ENCODE results near the gene ABCA2. TPM values are rescaled to one million over a fixed set of nuclear protein-coding genes. Genes with fewer than 3 reads are reported as not detected.

Gene ABCA2
- total RNA-seq, 4 donors from 2014 or later: 18.2 to 27.6 (median 23.7) TPM

- no peak for TF ChIP-seq CTCF (IDR thresholded peaks at IDR 0.05)
- TF ChIP-seq POLR2A (IDR thresholded peaks at IDR 0.05): no peak
- H3K4me3 ChIP-seq (ENCODE audit: low read depth, poor library complexity, severe bottlenecking): no peak overlapping the region
- intact Hi-C loops (cut with DNase I; ENCODE audit: low total_unique reads): no loop called here
- no peak for DNase-seq (ENCODE audit: low spot score in 2 of 2)
- 78 to 83% methylated on average over 11 to 15 of the region's 15 CpGs for WGBS, 2 donors
These were observed 64.7 kb downstream of the ABCA2 start for GRCh38 chr9:136963341-136963740.

GRCh38 chr9:136962701-136963248 lies 65.3 kb downstream of the ABCA2 start:
- TF ChIP-seq POLR2A (IDR thresholded peaks at IDR 0.05) (no peak), CTCF (IDR thresholded peaks at IDR 0.05) (no peak)
- H3K4me3 ChIP-seq (ENCODE audit: low read depth, poor library complexity, severe bottlenecking): no peak overlapping the region
- DNase-seq (ENCODE audit: low spot score in 2 of 2): no peak
- 80 to 85% methylated on average over 10 to 11 of the region's 11 CpGs for WGBS, 2 donors
- intact Hi-C loops (cut with DNase I; ENCODE audit: low total_unique reads): no loop called here

DNA sequence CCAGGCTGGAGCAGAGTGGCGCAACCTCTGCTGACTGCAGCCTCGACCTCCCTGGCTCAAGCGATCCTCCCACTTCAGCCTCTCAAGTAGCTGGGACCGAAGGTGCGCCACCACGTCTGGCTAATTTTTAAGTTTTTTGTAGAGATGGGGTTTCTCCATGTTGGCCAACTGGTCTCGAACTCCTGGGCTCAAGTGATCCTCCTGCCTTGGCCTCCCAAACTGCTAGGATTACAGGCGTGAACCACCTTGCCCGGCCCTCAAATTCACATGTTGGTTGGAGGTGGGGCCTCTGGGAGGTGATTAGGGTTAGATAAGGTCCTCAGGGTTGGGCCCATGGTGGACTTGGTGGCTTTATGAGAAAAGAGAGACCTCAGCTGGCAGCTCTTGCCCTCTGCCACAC lies 65.9 kb downstream of the ABCA2 start:
- TF ChIP-seq POLR2A (IDR thresholded peaks at IDR 0.05) (no peak), CTCF (IDR thresholded peaks at IDR 0.05) (no peak)
- DNase-seq (ENCODE audit: low spot score in 2 of 2): no peak
- WGBS, 2 donors: 96% methylated on average over 9 of the region's 9 CpGs
- no peak overlapping the region for H3K4me3 ChIP-seq (ENCODE audit: low read depth, poor library complexity, severe bottlenecking)
- intact Hi-C loops (cut with DNase I; ENCODE audit: low total_unique reads): no loop called here

- no peak overlapping the region for H3K4me3 ChIP-seq (ENCODE audit: low read depth, poor library complexity, severe bottlenecking)
- intact Hi-C loops (cut with DNase I; ENCODE audit: low total_unique reads): no loop called here
- whole genome bisulfite sequencing, 2 donors: 51 to 55% methylated on average over 15 to 22 of the region's 23 CpGs
- DNase-seq (ENCODE audit: low spot score in 2 of 2): no peak
- TF ChIP-seq POLR2A (IDR thresholded peaks at IDR 0.05) (no peak), CTCF (IDR thresholded peaks at IDR 0.05) (no peak)
These were observed 66.6 kb downstream of the ABCA2 start for GRCh38 chr9:136961279-136962065.

DNA sequence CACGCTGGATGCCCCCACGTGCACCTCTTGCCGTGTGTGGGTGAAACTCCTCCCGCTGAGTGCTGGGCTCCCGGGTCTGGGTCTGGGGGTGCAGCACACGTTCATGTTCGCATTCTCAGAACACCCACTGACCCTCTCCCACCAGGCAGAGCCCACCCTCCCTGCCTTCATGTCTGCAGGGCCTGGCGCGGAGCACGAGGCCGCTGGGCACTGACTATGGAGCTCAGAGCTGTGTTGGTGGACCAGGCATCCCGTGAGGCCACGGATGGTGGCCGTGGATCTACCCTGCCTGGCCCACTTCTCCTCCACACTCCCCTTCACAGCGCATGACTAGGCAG lies 67.1 kb downstream of the ABCA2 start:
- intact Hi-C loops (cut with DNase I; ENCODE audit: low total_unique reads): no loop called here
- DNase-seq (ENCODE audit: low spot score in 2 of 2): no peak

More for the DNA sequence above, 67.1 kb downstream of the ABCA2 start:
- no peak for TF ChIP-seq CTCF (IDR thresholded peaks at IDR 0.05)
- TF ChIP-seq POLR2A (IDR thresholded peaks at IDR 0.05): no peak
- H3K4me3 ChIP-seq (ENCODE audit: low read depth, poor library complexity, severe bottlenecking): no peak overlapping the region
- 69 to 76% methylated on average over 5 to 10 of the region's 15 CpGs for WGBS, 2 donors
